H1 (cell line): ENCODE data around the gene XIRP1. TPM values are rescaled to one million over a fixed set of nuclear protein-coding genes. Genes with fewer than 3 reads are reported as not detected.

ENCODE experiments used
- ATF2 ChIP-seq: IDR thresholded peaks from 2 replicates; pipeline ENCODE4 v1.6.1; 2012; ENCODE audit warnings: low read length, inconsistent platforms
- CHD2 ChIP-seq: IDR thresholded peaks from 2 replicates; pipeline ENCODE4 v1.6.1; 2012; ENCODE audit warnings: low read length, improper control_type of control experiment
- EGR1 ChIP-seq: IDR thresholded peaks from 2 replicates; pipeline ENCODE4 v1.6.1; 2011; ENCODE audit warnings: low read depth, low read length, borderline replicate concordance
- EP300 ChIP-seq, 2 experiments: IDR thresholded peaks; 1 replicate in 1 of 2; 2 replicates in 1 of 2; pipeline ENCODE4 v1.6.1; 2011 to 2012; ENCODE audit warnings: low read depth in 2 of 2, low read length in 2 of 2, mild to moderate bottlenecking in 2 of 2, borderline replicate concordance in 1 of 2, inconsistent platforms in 1 of 2, moderate library complexity in 1 of 2
- HDAC2 ChIP-seq, 2 experiments: fragments of 300-600 bp in 1 of 2; sonication (generic) in 1 of 2; IDR thresholded peaks; 2 replicates each; pipeline ENCODE4 v1.6.1; 2011 to 2012; ENCODE audit warnings: low read depth in 2 of 2, low read length in 2 of 2, mild to moderate bottlenecking in 2 of 2, moderate library complexity in 2 of 2, borderline replicate concordance in 1 of 2, inconsistent platforms in 1 of 2
- JUN ChIP-seq: IDR thresholded peaks from 2 replicates; pipeline ENCODE4 v1.6.1; 2011; ENCODE audit warnings: low read depth, mild to moderate bottlenecking, improper control_type of control experiment, low read length
- MAX ChIP-seq: IDR thresholded peaks from 2 replicates; pipeline ENCODE4 v1.6.1; 2012; ENCODE audit warnings: inconsistent platforms
- POLR2AphosphoS5 ChIP-seq: IDR thresholded peaks from 2 replicates; pipeline ENCODE4 v1.6.1; 2011; ENCODE audit warnings: low read depth, low read length
- SIN3A ChIP-seq, 2 experiments: IDR thresholded peaks in 1 of 2; conservative IDR thresholded peaks in 1 of 2; 2 replicates each; pipeline ENCODE4 v1.6.1; 2011 to 2012; ENCODE audit warnings: low read length in 2 of 2, improper control_type of control experiment in 1 of 2, low read depth in 1 of 2, mild to moderate bottlenecking in 1 of 2
- TAF7 ChIP-seq: optimal IDR thresholded peaks from 2 replicates; pipeline ENCODE3; 2011; ENCODE audit warnings: low read depth, mild to moderate bottlenecking, inconsistent platforms, low read length, moderate library complexity, borderline replicate concordance
- TBP ChIP-seq: IDR thresholded peaks from 2 replicates; pipeline ENCODE4 v1.6.1; 2011; ENCODE audit warnings: low read depth, low read length, improper control_type of control experiment
- polyA plus RNA-seq, 7 experiments: library from polyadenylated mRNA; depleted of rRNA in 3 of 7; stranded (reverse) in 5 of 7; unstranded in 2 of 7; fragments of >200 nt in 5 of 7; fragments of 200-250 nt in 2 of 7; gene quantifications; 1 replicate in 5 of 7; 2 replicates in 1 of 7; 4 replicates in 1 of 7; pipeline versions ENCODE4 v1.2.1 to v1.2.3, GENCODE V29; 2011 to 2013; ENCODE audit warnings: missing spikeins in 2 of 7, mixed read lengths in 2 of 7
- total RNA-seq: library from RNA; stranded (reverse); fragmentation: NEBNext Ultra II Directional; extraction: Animal tissue kit (Norgen Biotek cat#: 25700); gene quantifications from 2 replicates; pipeline ENCODE4 v1.2.1, GENCODE V29; 2021

Gene XIRP1
- total and polyA plus RNA-seq, 2 of the 8 experiments (the other 6 are each of a cell fraction or from before 2014, with no cell fraction given), result not detected

- TF ChIP-seq ATF2, result peak; percentile 16; the same call in 1 of the 2 replicates
- no peak for TF ChIP-seq POLR2AphosphoS5
- no peak for TF ChIP-seq CHD2
- TF ChIP-seq MAX, result peak; percentile 69
- no peak for TF ChIP-seq JUN
- TF ChIP-seq SIN3A (conservative IDR thresholded peaks at IDR 0.05 in 1 of 2, IDR thresholded peaks at IDR 0.05 in 1 of 2; ENCODE audit: low read depth in 1 of 2, low read length in 2 of 2), result peak; percentile 84 to 94; a peak in 2 of 4 replicates
- 0 out of 4 replicates have a peak, but pooled peaks of 1 of the 2 experiments have one; percentile 85 for TF ChIP-seq HDAC2 (IDR thresholded peaks at IDR 0.05; ENCODE audit: borderline replicate concordance in 1 of 2, low read depth in 2 of 2, low read length in 2 of 2)
- peak; percentile 32; the same call in 1 of the 2 replicates for TF ChIP-seq EGR1
- TF ChIP-seq EP300 (IDR thresholded peaks at IDR 0.05; ENCODE audit: borderline replicate concordance in 1 of 2, low read depth in 2 of 2, low read length in 2 of 2), result no peak
- peak; percentile 62; the same call in 1 of the 2 replicates for TF ChIP-seq TBP
- no peak for TF ChIP-seq TAF7
These were observed 11.6 kb downstream of the XIRP1 start (continued) for GRCh38 chr3:39180546-39181346.
